ENCODE results near the gene PRSS50. TPM values are rescaled to one million over a fixed set of nuclear protein-coding genes. Genes with fewer than 3 reads are reported as not detected.

Gene PRSS50
- total and polyA plus RNA-seq, 10 donors, result 0.14 to 0.34 TPM; not detected in 8

DNA sequence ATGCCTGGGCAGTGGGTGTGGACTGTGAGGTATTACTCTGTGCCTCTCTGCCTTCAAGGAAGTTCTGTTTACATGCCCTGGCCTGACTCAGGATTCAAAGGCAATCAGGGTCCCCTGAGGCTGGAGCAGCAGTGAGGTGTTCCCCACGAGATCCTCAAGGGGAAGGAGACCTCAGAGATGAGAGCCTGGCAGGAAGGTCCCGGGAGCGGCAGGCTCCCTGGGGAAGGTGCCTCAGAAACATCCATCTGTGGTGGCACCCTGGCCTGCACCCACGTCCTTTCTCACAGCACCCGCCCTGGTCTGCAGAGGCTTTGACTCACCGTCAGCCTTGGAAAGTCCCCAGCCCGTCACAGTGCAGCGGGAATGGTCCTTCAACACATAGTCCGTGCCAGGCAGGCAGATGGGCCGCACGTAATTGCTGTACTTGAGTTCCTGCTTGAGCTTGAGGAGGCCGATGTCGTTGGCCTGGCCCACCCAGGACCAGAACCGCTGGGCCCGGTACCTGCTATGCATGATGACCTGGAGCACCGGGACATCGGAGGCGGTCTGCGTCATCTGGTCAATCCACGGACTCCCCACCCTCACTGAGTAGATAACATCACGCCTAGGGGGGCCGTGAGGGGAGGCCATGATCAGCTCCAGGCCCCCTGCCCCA lies 3.6 kb downstream of the PRSS50 start:
- peak; percentile 72 for DNase-seq

DNA sequence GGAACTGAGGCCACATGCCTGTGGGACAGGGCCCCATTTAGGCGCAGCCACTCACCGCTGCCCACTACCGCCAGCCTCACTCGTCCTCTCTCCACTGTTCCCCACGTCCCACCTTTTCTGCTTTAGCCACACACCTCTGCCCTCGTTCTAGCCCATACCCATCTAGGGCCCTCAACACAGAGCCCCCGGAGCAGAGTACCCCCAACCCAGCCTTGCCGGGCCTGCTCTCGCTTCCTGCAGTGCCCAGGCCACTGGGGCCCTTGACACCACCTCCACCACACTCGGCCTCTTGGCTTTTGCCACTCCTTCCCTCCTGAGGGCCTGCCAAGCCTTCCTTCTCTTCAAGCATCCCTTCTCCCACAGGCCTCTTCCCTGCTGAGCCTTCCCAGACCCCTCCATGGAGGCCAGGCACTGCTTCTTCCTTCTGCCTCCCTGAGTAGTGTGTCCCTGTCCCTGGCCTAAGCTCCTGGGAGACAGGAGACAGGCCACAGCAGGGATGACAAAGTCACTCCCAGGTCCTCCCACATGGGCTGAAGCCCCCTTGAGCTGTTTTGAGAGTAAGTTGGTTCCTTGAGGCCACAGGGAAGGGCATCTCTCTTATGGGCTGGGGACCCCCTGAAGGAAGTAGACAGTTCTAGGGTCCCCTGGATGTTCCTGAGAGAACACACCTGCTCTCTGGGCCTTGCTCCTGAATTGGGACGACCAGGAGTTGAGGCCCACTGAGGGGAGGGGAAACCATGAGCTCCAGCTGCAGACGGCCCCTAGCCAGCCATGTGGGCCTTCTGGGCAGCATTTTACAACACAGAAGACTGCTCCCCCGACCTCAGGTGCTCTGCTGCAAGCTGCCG lies 4.4 kb downstream of the PRSS50 start:
- Histone ChIP-seq H3K27ac (no peak overlapping the region), H3K9me3 (no peaks in the 10 kb centered on the region), H3K4me3 (no peak overlapping the region), H3K4me1 (peaks cover 0 to 6% (median 0%) of the 10 kb centered on the region in 6 donors), H3K36me3 (no peaks in the 10 kb centered on the region), H3K27me3 (replicated peaks in 1 of 7) (peaks cover 0 to 13% (median 6%) of the 10 kb centered on the region in 7 donors)
- DNase-seq, result peak; percentile 48
- intact Hi-C loops (cut with DNase I; ENCODE audit: low total_unique reads), result no loop called here
- no peak for TF ChIP-seq POLR2A (IDR thresholded peaks at IDR 0.05)
- WGBS, 5 donors, result 82 to 89% (median 83%) methylated on average over 14 of the region's 14 CpGs

More for the DNA sequence above, 3.6 kb downstream of the PRSS50 start:
- intact Hi-C loops (cut with DNase I; ENCODE audit: low total_unique reads), result no loop called here
- H3K27me3 ChIP-seq (replicated peaks in 1 of 7), result peaks cover 0 to 18% (median 6%) of the 10 kb centered on the region in 7 donors
- H3K9me3 ChIP-seq, result no peaks in the 10 kb centered on the region
- H3K4me3 ChIP-seq, result no peak overlapping the region
- no peaks in the 10 kb centered on the region for H3K36me3 ChIP-seq
- 64 to 84% (median 78%) methylated on average over 14 to 22 of the region's 22 CpGs for WGBS, 5 donors
- no peak for TF ChIP-seq POLR2AphosphoS5 (IDR thresholded peaks at IDR 0.05)
- TF ChIP-seq, protein P1, sequence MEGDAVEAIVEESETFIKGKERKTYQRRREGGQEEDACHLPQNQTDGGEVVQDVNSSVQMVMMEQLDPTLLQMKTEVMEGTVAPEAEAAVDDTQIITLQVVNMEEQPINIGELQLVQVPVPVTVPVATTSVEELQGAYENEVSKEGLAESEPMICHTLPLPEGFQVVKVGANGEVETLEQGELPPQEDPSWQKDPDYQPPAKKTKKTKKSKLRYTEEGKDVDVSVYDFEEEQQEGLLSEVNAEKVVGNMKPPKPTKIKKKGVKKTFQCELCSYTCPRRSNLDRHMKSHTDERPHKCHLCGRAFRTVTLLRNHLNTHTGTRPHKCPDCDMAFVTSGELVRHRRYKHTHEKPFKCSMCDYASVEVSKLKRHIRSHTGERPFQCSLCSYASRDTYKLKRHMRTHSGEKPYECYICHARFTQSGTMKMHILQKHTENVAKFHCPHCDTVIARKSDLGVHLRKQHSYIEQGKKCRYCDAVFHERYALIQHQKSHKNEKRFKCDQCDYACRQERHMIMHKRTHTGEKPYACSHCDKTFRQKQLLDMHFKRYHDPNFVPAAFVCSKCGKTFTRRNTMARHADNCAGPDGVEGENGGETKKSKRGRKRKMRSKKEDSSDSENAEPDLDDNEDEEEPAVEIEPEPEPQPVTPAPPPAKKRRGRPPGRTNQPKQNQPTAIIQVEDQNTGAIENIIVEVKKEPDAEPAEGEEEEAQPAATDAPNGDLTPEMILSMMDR (IDR thresholded peaks at IDR 0.05 in 8 of 11, conservative IDR thresholded peaks at IDR 0.05 in 3 of 11), result no peak
- TF ChIP-seq POLR2A (IDR thresholded peaks at IDR 0.05), result no peak
- H3K4me1 ChIP-seq, result peaks cover 0 to 6% (median 0%) of the 10 kb centered on the region in 6 donors
- H3K27ac ChIP-seq, result no peak overlapping the region

DNA sequence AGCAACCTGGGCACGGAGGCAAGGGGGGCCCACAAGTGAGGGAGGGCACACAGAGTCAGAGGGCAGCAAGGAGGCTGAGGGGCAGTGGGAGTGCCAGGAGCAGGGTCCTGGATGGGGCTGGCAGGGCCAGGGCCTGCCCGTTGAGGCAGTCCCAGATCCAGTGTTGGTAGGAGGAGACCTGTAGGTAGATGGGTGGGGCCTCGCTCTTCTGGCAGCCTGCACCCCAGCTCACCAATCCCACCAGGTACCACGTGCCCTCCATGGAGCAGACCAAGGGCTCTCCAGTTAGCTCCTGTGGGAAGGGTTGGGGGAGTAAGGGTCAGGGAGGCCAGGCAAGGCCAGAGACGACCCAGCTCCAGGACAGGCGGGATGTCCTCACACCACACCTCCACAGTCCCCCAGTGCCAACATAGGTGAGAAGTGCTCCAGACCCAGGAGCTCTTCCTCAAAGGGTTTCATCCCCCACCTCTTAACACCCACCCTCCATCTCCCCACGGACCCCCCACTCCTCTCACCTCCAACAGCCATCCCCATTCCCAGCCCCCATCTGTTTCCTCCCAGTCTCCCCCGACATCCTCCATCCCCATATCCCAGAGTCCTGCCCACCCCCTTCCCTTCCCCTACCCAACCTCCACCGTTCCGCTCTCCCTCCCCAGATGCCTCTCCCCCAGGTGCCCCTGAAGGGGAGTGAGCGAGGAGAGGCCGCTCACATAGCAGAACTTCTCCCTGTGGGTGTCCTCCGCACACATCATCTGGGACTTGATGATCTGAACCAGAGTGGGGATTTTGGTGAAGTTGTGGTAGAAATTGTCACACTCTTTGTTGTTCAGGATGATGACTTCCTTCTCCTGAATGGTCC lies 5.2 kb downstream of the PRSS50 start:
- H3K4me1 ChIP-seq, result peaks cover 0 to 6% (median 0%) of the 10 kb centered on the region in 6 donors
- peaks cover 0 to 5% (median 0%) of the 10 kb centered on the region in 7 donors for H3K27me3 ChIP-seq (replicated peaks in 1 of 7)
- no peak for DNase-seq
- 82 to 88% (median 85%) methylated on average over 13 of the region's 13 CpGs for WGBS, 5 donors
- intact Hi-C loops (cut with DNase I; ENCODE audit: low total_unique reads), result no loop called here
- H3K36me3 ChIP-seq, result no peaks in the 10 kb centered on the region
- H3K4me3 ChIP-seq, result no peak overlapping the region
- H3K9me3 ChIP-seq, result no peaks in the 10 kb centered on the region
- no peak for TF ChIP-seq POLR2AphosphoS5 (IDR thresholded peaks at IDR 0.05)
- TF ChIP-seq, protein P1 (IDR thresholded peaks at IDR 0.05 in 8 of 11, conservative IDR thresholded peaks at IDR 0.05 in 3 of 11), result no peak
- no peak for TF ChIP-seq POLR2A (IDR thresholded peaks at IDR 0.05)
- no peak overlapping the region for H3K27ac ChIP-seq

DNA sequence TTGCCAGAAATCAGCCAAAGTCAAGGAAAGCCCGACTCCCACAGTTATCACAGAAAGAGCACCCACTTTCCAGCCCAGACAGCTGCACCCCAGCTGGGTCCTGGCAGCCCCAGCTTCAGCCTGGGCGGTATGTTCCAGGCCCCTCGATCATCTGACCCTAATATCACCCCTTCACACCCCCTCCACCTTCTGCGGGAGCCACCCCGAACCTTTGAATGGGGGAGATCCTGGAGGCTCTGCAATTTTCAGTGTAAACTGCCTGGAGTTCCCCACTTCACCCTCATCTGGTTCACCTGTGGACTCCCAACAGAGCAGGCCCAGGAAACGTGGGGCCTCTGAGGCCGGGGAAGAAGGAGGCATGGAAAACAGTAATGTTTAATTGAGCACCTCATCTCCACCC lies 5.9 kb downstream of the PRSS50 start:
- 77 to 89% (median 87%) methylated on average over 6 to 7 of the region's 7 CpGs for WGBS, 5 donors
- no peak for TF ChIP-seq POLR2A (IDR thresholded peaks at IDR 0.05)
- no peak for TF ChIP-seq POLR2AphosphoS5 (IDR thresholded peaks at IDR 0.05)
- TF ChIP-seq, protein P1 (IDR thresholded peaks at IDR 0.05 in 8 of 11, conservative IDR thresholded peaks at IDR 0.05 in 3 of 11), result no peak
- H3K4me3 ChIP-seq, result no peak overlapping the region
- H3K9me3 ChIP-seq, result no peaks in the 10 kb centered on the region
- intact Hi-C loops (cut with DNase I; ENCODE audit: low total_unique reads), result no loop called here
- H3K27me3 ChIP-seq (replicated peaks in 1 of 7), result peaks cover 0 to 3% (median 0%) of the 10 kb centered on the region in 7 donors
- no peaks in the 10 kb centered on the region for H3K36me3 ChIP-seq
- DNase-seq, result no peak
- H3K27ac ChIP-seq, result no peak overlapping the region
- H3K4me1 ChIP-seq, result peaks cover 0 to 6% (median 0%) of the 10 kb centered on the region in 6 donors
